GM10847 (cell line): ENCODE data around the gene ZDHHC6.

Experiments used
- POLR2A ChIP-seq: IDR thresholded peaks from 2 replicates; pipeline ENCODE4 v1.6.1; 2011; ENCODE audit not compliant: insufficient read length; ENCODE audit errors: extremely low read depth

The ZDHHC6 gene

DNA sequence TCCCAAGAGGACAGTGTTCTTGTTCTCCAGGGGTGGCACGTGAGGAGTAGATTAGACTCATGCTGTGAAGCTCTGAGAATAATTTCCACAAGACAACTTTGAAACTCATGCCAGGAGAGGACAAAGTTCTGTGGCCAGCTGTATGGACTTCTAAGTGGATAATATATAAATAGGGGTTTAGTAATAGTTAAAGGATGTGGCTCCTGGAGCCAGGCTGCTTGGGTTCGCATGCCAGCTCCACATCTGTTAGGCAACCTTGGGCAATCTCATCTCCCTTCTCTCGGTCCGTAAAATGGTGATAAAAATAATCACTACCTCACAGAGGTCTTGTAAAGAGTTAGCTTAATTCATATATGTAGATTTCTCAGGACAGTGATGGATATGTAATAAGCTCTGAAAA is 37.0 kb downstream of the ZDHHC6 start:
- no peak for TF ChIP-seq POLR2A

DNA sequence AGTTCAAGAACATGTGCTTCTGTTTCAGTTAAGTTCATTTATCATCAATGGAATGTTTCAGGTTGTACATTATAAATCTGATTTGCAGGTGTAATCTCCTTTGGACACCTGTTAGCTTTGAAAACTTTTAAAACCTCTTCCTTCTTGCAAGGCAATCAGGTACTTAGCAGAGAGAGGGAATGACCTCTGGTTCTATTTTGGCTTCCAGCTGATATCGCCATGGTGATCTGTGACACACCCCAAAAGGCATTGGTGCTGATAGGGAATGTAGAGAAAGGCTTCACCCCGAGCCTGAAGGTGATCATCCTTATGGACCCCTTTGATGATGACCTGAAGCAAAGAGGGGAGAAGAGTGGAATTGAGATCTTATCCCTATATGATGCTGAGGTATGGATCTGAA is 37.4 kb downstream of the ZDHHC6 start:
- TF ChIP-seq POLR2A = no peak

DNA sequence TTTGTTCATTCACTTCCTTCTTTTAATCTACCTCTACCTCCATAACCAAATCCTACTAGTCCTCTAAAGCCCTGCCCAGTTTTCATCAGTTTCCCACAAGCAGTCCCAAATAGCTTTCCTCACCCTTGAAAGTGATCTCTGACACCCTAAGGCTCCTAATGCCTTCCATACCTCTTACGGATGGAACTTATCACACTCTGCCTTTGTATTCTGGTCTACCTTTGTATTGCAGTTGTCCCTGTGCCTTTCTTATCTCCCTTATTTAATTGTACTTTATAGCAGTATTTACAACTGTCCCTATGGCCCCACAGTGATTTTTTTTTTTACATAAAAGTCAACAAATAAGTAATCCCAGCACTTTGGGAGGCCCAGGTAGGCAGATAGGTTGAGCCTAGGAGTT is 39.0 kb downstream of the ZDHHC6 start:
- no peak for TF ChIP-seq POLR2A

DNA sequence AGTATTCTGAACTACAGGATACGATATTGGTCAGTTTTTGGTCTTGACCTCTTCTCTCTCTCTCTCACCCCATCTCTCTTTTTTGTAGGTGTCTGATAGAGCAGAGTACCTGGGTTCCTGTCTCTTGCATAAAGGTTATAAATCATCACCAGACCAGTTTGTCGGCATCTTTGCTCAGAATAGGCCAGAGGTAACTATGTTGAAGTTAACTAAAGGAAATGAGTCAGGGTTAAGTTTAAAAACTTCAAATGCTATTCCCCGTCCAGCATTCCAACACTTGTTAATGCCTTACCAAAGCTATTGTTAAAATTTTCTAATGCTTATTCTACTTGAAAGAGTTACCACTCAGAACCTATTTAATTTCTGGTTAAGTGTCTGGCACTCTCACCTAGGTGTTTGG is 42.1 kb downstream of the ZDHHC6 start:
- no peak for TF ChIP-seq POLR2A

DNA sequence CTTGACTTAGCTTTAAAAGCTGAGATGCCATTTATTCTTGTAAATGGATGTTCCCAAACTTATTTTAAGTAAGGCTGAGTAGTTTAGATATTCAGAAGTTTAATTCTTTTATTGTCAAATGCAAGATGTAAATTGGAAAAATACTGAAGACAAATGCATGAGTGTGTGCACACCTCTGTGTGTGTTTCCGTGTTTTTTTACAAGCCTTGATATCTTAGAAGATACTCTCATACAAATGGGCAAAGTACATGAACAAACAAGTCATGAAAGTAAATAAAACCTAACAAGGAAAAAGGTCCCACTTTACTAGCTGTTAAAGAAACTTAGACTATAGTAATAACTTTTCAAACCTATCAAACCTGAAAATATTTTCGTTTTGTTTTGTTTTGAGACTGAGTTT is 43.8 kb downstream of the ZDHHC6 start:
- TF ChIP-seq POLR2A = no peak

DNA sequence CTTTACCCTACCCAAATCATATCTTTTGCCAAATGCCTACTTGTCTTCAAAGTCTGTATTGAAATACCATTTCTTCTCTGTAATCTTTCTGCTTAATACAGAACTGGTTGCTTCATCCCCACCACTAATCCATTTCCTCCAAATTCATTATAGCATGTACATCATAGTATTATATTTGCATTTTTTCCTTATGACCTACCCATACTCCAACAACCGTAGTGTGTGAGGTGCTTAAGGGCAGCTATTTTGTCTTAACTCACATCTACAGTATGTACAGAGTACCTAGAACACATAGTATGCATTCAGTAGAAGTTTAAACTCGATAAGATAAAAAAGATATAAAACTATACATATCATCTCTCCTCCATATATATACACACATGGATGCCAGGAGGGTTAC is 49.1 kb downstream of the ZDHHC6 start:
- no peak for TF ChIP-seq POLR2A

DNA sequence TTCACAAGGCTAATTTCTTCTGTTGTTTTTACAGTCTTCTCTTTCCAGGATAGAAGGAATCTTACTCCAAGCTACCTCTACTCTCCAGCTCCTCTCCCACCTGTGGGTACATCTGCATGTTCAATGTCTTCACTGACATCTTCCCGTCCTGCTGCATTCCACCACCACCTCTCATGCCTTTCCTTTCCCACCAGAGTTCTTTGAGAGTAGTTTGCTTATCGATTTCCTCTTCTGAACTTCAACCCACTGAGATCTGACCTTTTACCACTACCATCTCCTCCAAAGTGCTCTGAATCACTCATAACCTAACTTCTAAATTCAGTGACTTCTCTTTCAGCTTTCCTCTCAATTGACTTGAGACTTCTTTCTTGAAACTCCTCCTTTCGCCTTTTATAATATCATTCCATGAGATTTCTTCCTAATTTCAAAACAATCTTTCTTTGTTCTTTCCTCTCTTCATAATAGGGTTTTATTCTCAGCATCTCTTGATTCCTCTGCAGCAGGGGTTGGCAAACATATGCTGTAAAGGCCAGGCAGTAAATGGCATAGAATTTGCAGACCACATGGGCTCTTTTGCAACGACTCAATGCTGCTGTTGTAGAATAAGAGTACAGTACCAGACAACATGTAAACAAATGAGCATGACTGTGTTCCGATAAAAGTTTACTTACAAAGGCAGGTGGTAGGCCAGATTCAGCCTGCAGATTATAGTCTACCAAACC is 50.7 kb downstream of the ZDHHC6 start:
- TF ChIP-seq POLR2A = no peak

DNA sequence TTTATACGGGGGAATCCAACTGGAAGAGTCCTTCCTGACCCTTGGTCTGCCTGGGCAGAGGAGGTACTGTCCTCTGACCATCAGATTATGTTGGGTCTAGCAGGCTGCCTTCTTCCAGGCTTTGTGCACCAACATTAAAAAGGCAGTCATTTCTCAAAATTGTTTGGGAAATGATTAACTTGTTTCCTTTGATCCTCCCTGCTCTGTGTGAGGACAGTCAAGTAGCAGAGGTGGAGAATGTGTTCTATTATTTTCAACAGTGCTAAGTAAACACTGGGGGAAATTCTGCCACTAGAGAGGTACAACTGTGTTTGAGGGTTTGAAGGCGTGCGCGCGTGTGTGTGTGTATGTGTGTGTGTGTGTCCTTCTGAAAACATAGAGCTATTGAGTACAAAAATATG is 52.2 kb downstream of the ZDHHC6 start:
- TF ChIP-seq POLR2A = no peak

DNA sequence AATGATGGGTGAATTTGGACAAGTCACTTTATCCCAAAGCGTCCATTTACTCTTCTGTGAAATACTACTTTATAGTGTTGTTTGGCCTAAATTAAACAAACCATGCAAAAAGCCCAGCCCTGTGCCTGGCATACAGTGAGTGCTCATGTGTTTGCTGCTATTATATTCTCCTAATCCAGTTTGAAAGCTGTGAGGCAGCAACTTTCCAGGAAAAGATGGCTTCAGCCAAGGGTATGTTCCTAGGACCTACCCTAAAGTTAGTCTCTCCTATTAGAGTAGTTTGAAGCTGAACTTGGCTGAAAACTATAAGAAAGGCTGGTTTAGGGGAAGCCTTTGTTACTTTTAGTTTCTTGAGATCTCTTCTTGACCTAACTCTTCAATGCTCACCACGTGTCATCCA is 52.9 kb downstream of the ZDHHC6 start:
- no peak for TF ChIP-seq POLR2A

DNA sequence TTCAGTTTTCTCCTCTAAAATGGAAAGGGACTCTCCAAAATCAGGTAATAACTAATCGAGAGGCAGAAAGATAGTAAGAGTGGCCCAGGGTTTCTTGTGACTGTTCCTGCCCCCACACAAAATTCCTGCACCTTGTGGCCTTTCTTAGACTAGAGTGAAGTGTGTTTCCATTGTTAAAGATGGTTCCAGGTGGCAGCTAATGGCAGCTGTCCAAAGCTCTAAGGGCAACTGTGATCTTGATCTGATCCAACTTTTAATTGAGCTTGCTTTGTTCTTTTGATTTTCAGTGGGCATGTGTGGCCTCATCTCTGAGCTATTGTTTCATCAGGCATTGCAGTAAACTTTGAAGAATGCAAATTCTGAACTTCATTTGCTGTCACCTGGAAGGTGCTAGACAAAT is 53.4 kb downstream of the ZDHHC6 start:
- TF ChIP-seq POLR2A = no peak

DNA sequence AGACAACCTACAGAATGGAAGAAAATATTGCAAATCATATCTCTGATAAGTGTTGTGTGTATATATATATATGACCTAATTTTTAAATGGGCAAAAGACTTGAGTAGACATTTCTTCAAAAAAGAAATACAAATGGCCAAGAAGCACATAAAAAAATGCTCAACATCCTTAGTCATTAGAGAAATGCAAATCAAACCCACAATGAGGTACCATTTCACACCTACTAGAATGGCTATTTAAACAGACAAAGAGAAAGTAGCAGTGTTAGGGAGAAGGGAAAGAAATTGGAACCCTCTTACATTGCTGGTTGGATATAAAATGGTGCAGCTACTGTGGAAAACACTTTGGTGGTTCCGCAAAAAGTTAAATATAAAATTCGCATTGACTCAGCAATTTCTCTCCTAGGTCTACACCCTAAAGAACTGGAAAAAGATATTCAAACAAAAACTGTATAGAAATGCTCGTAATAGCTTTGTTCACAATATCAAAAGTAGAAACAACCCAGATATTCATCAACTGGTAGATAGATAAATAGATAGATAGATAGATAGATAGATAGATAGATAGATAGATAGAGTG is 56.5 kb downstream of the ZDHHC6 start:
- no peak for TF ChIP-seq POLR2A

DNA sequence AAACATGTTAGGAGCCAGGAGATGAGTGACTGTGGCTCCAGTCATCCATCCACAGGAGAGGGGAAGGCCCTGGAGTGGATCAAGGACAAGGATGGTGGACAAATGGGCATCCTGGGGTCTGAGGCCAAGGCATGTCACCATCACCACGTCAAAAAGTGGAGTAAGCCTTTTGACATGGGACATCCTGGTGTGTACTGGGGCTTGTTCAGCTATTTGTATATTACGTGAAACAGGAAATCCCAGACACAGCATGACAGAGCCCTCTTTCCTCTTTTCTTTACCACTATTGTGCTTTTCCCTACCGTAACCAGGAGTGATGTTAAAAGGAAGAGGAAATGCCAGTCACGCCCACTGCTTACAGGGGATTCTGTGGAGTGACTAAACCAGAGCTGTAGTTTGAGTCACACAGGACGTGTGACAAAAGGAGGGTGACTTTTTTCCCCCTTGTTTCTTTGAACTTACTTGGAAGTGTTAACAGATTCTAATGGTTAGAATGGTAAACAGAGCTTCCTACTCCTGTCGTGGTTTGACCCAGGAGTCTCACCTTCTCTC is 57.4 kb downstream of the ZDHHC6 start:
- TF ChIP-seq POLR2A = no peak

DNA sequence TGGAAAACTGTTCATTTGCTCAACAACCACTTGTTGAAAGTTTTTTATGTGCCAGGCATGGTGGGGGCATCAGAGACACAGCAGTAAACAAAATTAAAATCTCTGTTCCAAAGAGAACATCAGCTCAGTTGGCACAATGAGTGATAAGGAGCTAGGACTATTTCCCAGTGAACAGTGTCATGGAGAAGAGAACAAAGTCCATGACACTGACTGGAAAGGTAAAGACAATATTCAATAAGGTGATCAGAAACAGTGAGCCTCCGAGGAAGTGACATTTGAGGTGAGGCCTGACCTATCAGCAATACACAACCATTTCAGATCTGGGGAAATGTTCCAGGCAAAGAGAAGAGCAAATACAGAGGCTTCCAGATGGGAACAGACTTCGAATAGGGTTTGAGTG is 58.2 kb downstream of the ZDHHC6 start:
- TF ChIP-seq POLR2A = no peak

DNA sequence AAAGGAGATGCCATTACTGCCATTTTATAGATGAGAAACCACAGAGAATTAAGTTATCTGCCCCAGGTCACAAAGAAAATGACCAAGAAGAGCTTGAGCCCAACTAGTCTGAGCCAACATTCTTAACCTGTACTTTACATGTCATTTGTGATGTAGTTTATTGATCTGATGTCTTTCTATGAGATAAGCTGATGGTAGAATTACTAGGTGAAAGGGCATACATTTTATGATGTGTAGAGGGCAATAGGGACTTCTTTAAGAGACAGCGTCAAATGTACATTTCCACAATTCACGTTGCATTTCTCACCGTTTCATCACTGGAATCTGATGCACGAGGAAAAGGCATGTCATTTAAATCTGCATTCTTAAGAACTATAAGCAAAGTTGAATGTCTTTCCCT is 61.5 kb downstream of the ZDHHC6 start:
- no peak for TF ChIP-seq POLR2A

DNA sequence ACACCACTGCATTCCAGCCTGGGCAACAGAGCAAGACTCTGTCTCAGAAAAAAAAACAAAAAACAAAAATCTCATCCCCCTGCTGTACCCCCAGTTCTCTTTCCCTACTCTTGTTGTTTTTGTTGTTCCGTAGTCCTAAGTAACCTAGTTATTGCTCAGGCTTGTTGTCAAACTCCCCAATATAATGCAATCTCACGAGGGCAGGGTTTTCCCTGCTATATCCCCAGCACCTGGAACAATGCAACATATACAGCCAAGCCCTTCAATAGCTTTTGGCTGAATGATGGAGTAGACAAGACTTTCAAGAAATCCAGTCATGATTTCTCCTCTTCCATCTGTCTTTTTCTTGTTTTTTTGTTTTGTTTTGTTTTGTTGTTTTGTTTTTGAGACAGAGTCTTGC is 62.6 kb downstream of the ZDHHC6 start:
- TF ChIP-seq POLR2A = no peak

DNA sequence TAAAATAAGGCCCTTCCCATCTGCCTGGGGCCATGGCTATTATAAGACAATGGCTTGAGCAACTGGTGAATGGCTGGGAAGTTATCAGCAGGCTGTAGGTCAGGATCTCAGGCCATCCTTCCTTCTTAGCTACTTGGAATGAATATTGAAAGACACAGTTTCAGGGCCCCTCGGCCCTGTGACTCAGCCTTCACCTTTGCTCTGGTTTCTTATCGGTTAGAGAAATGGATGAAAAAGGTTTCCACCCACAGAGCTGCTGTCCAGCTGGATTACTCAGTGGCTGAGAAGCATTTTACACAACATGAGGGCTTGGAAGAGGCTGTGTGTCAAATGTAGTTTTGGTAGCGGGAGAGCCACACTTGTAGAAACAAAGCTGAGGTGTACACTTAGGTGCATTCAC is 63.4 kb downstream of the ZDHHC6 start:
- no peak for TF ChIP-seq POLR2A
